ENCODE data around the gene GPC2. TPM values are rescaled to one million over a fixed set of nuclear protein-coding genes. Genes with fewer than 3 reads are reported as not detected.

Gene GPC2
- total RNA-seq, 1 donor from 2014 or later, result 65.2 TPM

GRCh38 chr7:100169147-100169850, 7.9 kb downstream of the GPC2 start:
- Mint-ChIP-seq H3K4me1 (ENCODE audit: low read depth) (peaks cover 29% of the 10 kb centered on the region), H3K9me3 (ENCODE audit: low read depth) (no peaks in the 10 kb centered on the region), H3K27ac (no peak overlapping the region), H3K36me3 (ENCODE audit: insufficient read depth) (peaks cover 8% of the 10 kb centered on the region), H3K4me3 (ENCODE audit: low read depth) (peak overlapping the region; percentile 62), H3K27me3 (peaks cover 40% of the 10 kb centered on the region)
- no peak for TF ChIP-seq CTCF (IDR thresholded peaks at IDR 0.05; ENCODE audit: unreplicated experiment)
- DNase-seq (ENCODE audit: low spot score, unreplicated experiment), result no peak

- TF ChIP-seq CTCF (IDR thresholded peaks at IDR 0.05; ENCODE audit: unreplicated experiment), result no peak
- peaks cover 42% of the 10 kb centered on the region for H3K27me3 Mint-ChIP-seq
- peaks cover 2% of the 10 kb centered on the region for H3K36me3 Mint-ChIP-seq (ENCODE audit: insufficient read depth)
- no peak for DNase-seq (ENCODE audit: low spot score, unreplicated experiment)
- H3K9me3 Mint-ChIP-seq (ENCODE audit: low read depth), result no peaks in the 10 kb centered on the region
- H3K4me1 Mint-ChIP-seq (ENCODE audit: low read depth), result peaks cover 29% of the 10 kb centered on the region
- H3K4me3 Mint-ChIP-seq (ENCODE audit: low read depth), result peak overlapping the region; percentile 62
- H3K27ac Mint-ChIP-seq, result no peak overlapping the region
Measured at GRCh38 chr7:100167912-100168323, 9.3 kb downstream of the GPC2 start.

GRCh38 chr7:100166970-100167911, 9.9 kb downstream of the GPC2 start:
- DNase-seq (ENCODE audit: low spot score, unreplicated experiment), result no peak
- Mint-ChIP-seq H3K4me3 (ENCODE audit: low read depth) (peak overlapping the region; percentile 62), H3K27ac (no peak overlapping the region), H3K9me3 (ENCODE audit: low read depth) (no peaks in the 10 kb centered on the region), H3K4me1 (ENCODE audit: low read depth) (peaks cover 29% of the 10 kb centered on the region), H3K27me3 (peaks cover 42% of the 10 kb centered on the region), H3K36me3 (ENCODE audit: insufficient read depth) (peaks cover 2% of the 10 kb centered on the region)
- no peak for TF ChIP-seq CTCF (IDR thresholded peaks at IDR 0.05; ENCODE audit: unreplicated experiment)

- TF ChIP-seq CTCF (IDR thresholded peaks at IDR 0.05; ENCODE audit: unreplicated experiment), result no peak
- Mint-ChIP-seq H3K27ac (no peak overlapping the region), H3K27me3 (peaks cover 42% of the 10 kb centered on the region), H3K9me3 (ENCODE audit: low read depth) (no peaks in the 10 kb centered on the region), H3K36me3 (ENCODE audit: insufficient read depth) (peaks cover 2% of the 10 kb centered on the region), H3K4me1 (ENCODE audit: low read depth) (peaks cover 27% of the 10 kb centered on the region), H3K4me3 (ENCODE audit: low read depth) (no peak overlapping the region)
- DNase-seq (ENCODE audit: low spot score, unreplicated experiment), result no peak
Measured at GRCh38 chr7:100166317-100166940, 10.8 kb downstream of the GPC2 start.

- no peak for TF ChIP-seq CTCF (IDR thresholded peaks at IDR 0.05; ENCODE audit: unreplicated experiment)
- Mint-ChIP-seq H3K36me3 (ENCODE audit: insufficient read depth) (no peaks in the 10 kb centered on the region), H3K9me3 (ENCODE audit: low read depth) (no peaks in the 10 kb centered on the region), H3K4me1 (ENCODE audit: low read depth) (peaks cover 27% of the 10 kb centered on the region), H3K4me3 (ENCODE audit: low read depth) (no peak overlapping the region), H3K27me3 (peaks cover 34% of the 10 kb centered on the region), H3K27ac (no peak overlapping the region)
- no peak for DNase-seq (ENCODE audit: low spot score, unreplicated experiment)
Measured at GRCh38 chr7:100163871-100164270, 13.3 kb downstream of the GPC2 start.
